ENCODE measurements around the gene SLC2A6. TPM values are rescaled to one million over a fixed set of nuclear protein-coding genes. Genes with fewer than 3 reads are reported as not detected.
A peak's percentile ranks its signal among the peaks of the same experiment; 100 is the strongest.

Gene SLC2A6
- total and polyA plus RNA-seq, 2 donors from 2014 or later, result 2.5 to 5.8 TPM

- Histone ChIP-seq H3K9me3 (ENCODE audit: control insufficient read depth in 2 of 3, insufficient read depth in 1 of 3, low read length in 3 of 3) (no peaks in the 10 kb centered on the region), H3K4me3 (ENCODE audit: low read length in 3 of 3) (no peak within 1 kb of the TSS), H3K27me3 (ENCODE audit: control insufficient read depth, insufficient read depth, low read length) (no peaks in the 10 kb centered on the region), H3K4me1 (ENCODE audit: control insufficient read depth in 2 of 3, insufficient read depth in 2 of 3, low read depth in 1 of 3, low read length in 3 of 3) (peaks cover 5 to 44% (median 22%) of the 10 kb centered on the region in 3 donors), H3K27ac (ENCODE audit: low read depth in 2 of 2, low read length in 2 of 2) (no peak within 1 kb of the TSS), H3K36me3 (ENCODE audit: control insufficient read depth in 2 of 3, insufficient read depth in 3 of 3, low read length in 3 of 3) (no peaks in the 10 kb centered on the region), H3K9ac (ENCODE audit: low read length in 3 of 3) (no peak within 1 kb of the TSS)
- no peak for TF ChIP-seq CTCF (IDR thresholded peaks at IDR 0.05; ENCODE audit: borderline replicate concordance, extremely low read depth, insufficient read depth)
- intact Hi-C loops (cut with DNase I), result no loop called here
- peak in 1 of 5 donors; percentile 43 for DNase-seq
- no peak for FAIRE-seq
Measured at GRCh38 chr9:133524679-133525228, 45.9 kb upstream of the SLC2A6 start, which contains the start of gene MYMK. TSS of gene MYMK (minus strand) at chr9:133524959. CDS start at chr9:133524844, 115 bp downstream.

GRCh38 chr9:133524146-133524545 lies 45.2 kb upstream of the SLC2A6 start:
- Histone ChIP-seq H3K4me3 (ENCODE audit: low read length in 3 of 3) (no peak overlapping the region), H3K4me1 (ENCODE audit: control insufficient read depth in 2 of 3, insufficient read depth in 2 of 3, low read depth in 1 of 3, low read length in 3 of 3) (peaks cover 5 to 41% (median 21%) of the 10 kb centered on the region in 3 donors), H3K27me3 (ENCODE audit: control insufficient read depth, insufficient read depth, low read length) (no peaks in the 10 kb centered on the region), H3K9me3 (ENCODE audit: control insufficient read depth in 2 of 3, insufficient read depth in 1 of 3, low read length in 3 of 3) (no peaks in the 10 kb centered on the region), H3K36me3 (ENCODE audit: control insufficient read depth in 2 of 3, insufficient read depth in 3 of 3, low read length in 3 of 3) (no peaks in the 10 kb centered on the region), H3K9ac (ENCODE audit: low read length in 3 of 3) (no peak overlapping the region), H3K27ac (ENCODE audit: low read depth in 2 of 2, low read length in 2 of 2) (no peak overlapping the region)
- FAIRE-seq, result no peak
- DNase-seq, result peak in 1 of 5 donors; percentile 51
- intact Hi-C loops (cut with DNase I), result no loop called here
- TF ChIP-seq CTCF (IDR thresholded peaks at IDR 0.05; ENCODE audit: borderline replicate concordance, extremely low read depth, insufficient read depth), result no peak

GRCh38 chr9:133523106-133523505 lies 44.2 kb upstream of the SLC2A6 start:
- Histone ChIP-seq H3K27ac (ENCODE audit: low read depth in 2 of 2, low read length in 2 of 2) (no peak overlapping the region), H3K4me1 (ENCODE audit: control insufficient read depth in 2 of 3, insufficient read depth in 2 of 3, low read depth in 1 of 3, low read length in 3 of 3) (peaks cover 4 to 32% (median 13%) of the 10 kb centered on the region in 3 donors), H3K9me3 (ENCODE audit: control insufficient read depth in 2 of 3, insufficient read depth in 1 of 3, low read length in 3 of 3) (no peaks in the 10 kb centered on the region), H3K36me3 (ENCODE audit: control insufficient read depth in 2 of 3, insufficient read depth in 3 of 3, low read length in 3 of 3) (no peaks in the 10 kb centered on the region), H3K27me3 (ENCODE audit: control insufficient read depth, insufficient read depth, low read length) (no peaks in the 10 kb centered on the region), H3K9ac (ENCODE audit: low read length in 3 of 3) (no peak overlapping the region), H3K4me3 (ENCODE audit: low read length in 3 of 3) (no peak overlapping the region)
- TF ChIP-seq CTCF (IDR thresholded peaks at IDR 0.05; ENCODE audit: borderline replicate concordance, extremely low read depth, insufficient read depth), result no peak
- DNase-seq (peak in 1 of 5 donors; percentile 45), FAIRE-seq (no peak)
- intact Hi-C loops (cut with DNase I), result no loop called here

Measured in kidney (tissue), 14 donors.